Loucy (cell line): Measurements from ENCODE around the gene MAML3.

Experiments used
- H2AFZ ChIP-seq: fragments of 200-600 bp; sonication (generic); 2 replicates; pipeline ENCODE4 v1.6.0; 2016; ENCODE audit warnings: antibody characterized with exemption, mild to moderate bottlenecking, low read length, moderate library complexity
- H3F3A ChIP-seq: fragments of 200-600 bp; 2 replicates; pipeline ENCODE4 v1.6.0; 2016; ENCODE audit warnings: antibody characterized with exemption, low read depth, mild to moderate bottlenecking
- H3K27me3 ChIP-seq: fragments of 200-600 bp; sonication (generic); 2 replicates; pipeline ENCODE4 v1.6.1; 2014; ENCODE audit warnings: low read length, mild to moderate bottlenecking; ENCODE audit not compliant: insufficient read depth, poor library complexity, severe bottlenecking
- H3K36me3 ChIP-seq: fragments of 200-600 bp; sonication (generic); 2 replicates; pipeline ENCODE4 v1.6.1; 2016; ENCODE audit warnings: low read length; ENCODE audit not compliant: insufficient read depth
- H3K4me1 ChIP-seq: fragments of 200-600 bp; sonication (generic); 2 replicates; pipeline ENCODE4 v1.5.1; 2014; ENCODE audit warnings: low read length, mild to moderate bottlenecking; ENCODE audit not compliant: insufficient read depth, poor library complexity, severe bottlenecking
- H3K4me2 ChIP-seq: fragments of 200-600 bp; sonication (generic); 2 replicates; pipeline ENCODE4 v1.6.0; 2014; ENCODE audit warnings: antibody characterized with exemption, low read length, low read depth, mild to moderate bottlenecking; ENCODE audit not compliant: poor library complexity, severe bottlenecking
- H3K4me3 ChIP-seq: fragments of 200-600 bp; sonication (generic); 2 replicates; pipeline ENCODE4 v1.5.1; 2014; ENCODE audit warnings: low read length, mild to moderate bottlenecking, mixed read lengths; ENCODE audit not compliant: poor library complexity, severe bottlenecking
- H3K79me2 ChIP-seq: fragments of 200-600 bp; sonication (generic); 2 replicates; pipeline ENCODE4 v1.6.1; 2014; ENCODE audit warnings: low read length; ENCODE audit not compliant: insufficient read depth
- H3K9ac ChIP-seq: fragments of 200-600 bp; sonication (generic); 2 replicates; pipeline ENCODE4 v1.6.0; 2014; ENCODE audit warnings: mild to moderate bottlenecking, low read depth, low read length, moderate library complexity; ENCODE audit not compliant: poor library complexity, severe bottlenecking
- H3K9me2 ChIP-seq: fragments of 200-600 bp; sonication (generic); replicated peaks from 2 replicates; pipeline ENCODE4 v1.6.1; 2016; ENCODE audit warnings: low read depth, low read length, mixed read lengths
- H3K9me3 ChIP-seq: fragments of 200-600 bp; sonication (generic); 2 replicates; pipeline ENCODE4 v1.6.1; 2014; ENCODE audit warnings: mild to moderate bottlenecking, antibody characterized with exemption, low read length, low read depth; ENCODE audit not compliant: insufficient read depth
- H4K20me1 ChIP-seq: fragments of 200-600 bp; sonication (generic); 2 replicates; pipeline ENCODE4 v1.6.0; 2014; ENCODE audit warnings: antibody characterized with exemption, low read length, mild to moderate bottlenecking; ENCODE audit not compliant: insufficient read depth, poor library complexity, severe bottlenecking
- EZH2phosphoT487 ChIP-seq: fragments of 200-600 bp; IDR thresholded peaks from 2 replicates; pipeline ENCODE4 v1.6.1; 2018; ENCODE audit warnings: antibody characterized with exemption, mild to moderate bottlenecking, moderate library complexity, borderline replicate concordance
- TF ChIP-seq, protein P1 (sequence below): fragments of 200-600 bp; sonication (generic); conservative IDR thresholded peaks from 2 replicates; pipeline ENCODE4 v1.5.1; 2014; ENCODE audit warnings: mild to moderate bottlenecking, antibody characterized with exemption, low read length

Gene MAML3

DNA sequence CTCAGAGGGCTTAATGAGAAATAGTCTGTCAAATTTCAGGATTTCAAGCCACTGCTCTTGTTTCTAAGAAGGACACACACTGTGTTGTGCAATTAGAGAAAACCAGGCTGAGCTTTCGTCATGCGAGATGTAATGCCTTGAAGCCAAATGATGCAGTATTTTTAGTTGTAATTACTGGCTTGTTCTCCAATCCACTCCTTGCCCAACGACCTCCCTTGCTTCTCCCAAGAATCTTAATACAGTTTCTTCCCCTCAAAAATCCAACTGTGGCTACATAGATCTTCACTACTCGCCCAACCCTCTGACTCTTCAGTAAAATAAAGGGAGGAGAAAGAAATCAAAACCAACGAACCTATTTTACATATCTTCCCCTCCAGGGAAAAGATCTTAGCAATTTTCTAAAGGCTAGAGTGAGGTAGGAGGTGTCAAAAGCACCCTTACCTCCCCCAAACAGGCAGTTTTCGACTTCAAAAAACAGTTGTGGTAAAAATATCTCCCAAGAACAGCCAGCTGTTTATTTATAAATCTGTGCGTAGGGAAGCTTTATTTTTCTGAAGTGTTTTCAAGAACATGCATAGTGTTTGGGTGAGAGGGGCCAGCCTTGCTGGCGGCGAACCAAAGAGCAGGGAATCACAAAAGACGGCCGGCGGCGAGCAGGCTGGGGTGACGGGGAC is 419.6 kb downstream of the MAML3 start:
- Histone ChIP-seq H3K4me3 (no peak overlapping the region), H3K4me2 (no peak overlapping the region), H3K27me3 (no peaks in the 10 kb centered on the region), H3K4me1 (peaks cover 7% of the 10 kb centered on the region), H3K36me3 (peaks cover 7% of the 10 kb centered on the region; the same call in 1 of the 2 replicates), H3F3A (no peaks in the 10 kb centered on the region), H3K79me2 (no peaks in the 10 kb centered on the region), H4K20me1 (no peaks in the 10 kb centered on the region), H3K9me3 (no peaks in the 10 kb centered on the region), H3K9ac (no peak overlapping the region), H3K9me2 (no peaks in the 10 kb centered on the region), H2AFZ (no peak overlapping the region)
- TF ChIP-seq, protein P1, sequence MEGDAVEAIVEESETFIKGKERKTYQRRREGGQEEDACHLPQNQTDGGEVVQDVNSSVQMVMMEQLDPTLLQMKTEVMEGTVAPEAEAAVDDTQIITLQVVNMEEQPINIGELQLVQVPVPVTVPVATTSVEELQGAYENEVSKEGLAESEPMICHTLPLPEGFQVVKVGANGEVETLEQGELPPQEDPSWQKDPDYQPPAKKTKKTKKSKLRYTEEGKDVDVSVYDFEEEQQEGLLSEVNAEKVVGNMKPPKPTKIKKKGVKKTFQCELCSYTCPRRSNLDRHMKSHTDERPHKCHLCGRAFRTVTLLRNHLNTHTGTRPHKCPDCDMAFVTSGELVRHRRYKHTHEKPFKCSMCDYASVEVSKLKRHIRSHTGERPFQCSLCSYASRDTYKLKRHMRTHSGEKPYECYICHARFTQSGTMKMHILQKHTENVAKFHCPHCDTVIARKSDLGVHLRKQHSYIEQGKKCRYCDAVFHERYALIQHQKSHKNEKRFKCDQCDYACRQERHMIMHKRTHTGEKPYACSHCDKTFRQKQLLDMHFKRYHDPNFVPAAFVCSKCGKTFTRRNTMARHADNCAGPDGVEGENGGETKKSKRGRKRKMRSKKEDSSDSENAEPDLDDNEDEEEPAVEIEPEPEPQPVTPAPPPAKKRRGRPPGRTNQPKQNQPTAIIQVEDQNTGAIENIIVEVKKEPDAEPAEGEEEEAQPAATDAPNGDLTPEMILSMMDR: no peak
- TF ChIP-seq EZH2phosphoT487: no peak

- Histone ChIP-seq H3K79me2 (no peaks in the 10 kb centered on the region), H3K27me3 (no peaks in the 10 kb centered on the region), H3K9me3 (no peaks in the 10 kb centered on the region), H3K9ac (no peak overlapping the region), H3K4me2 (no peak overlapping the region), H2AFZ (no peak overlapping the region), H3K36me3 (peaks cover 18% of the 10 kb centered on the region; the same call in 1 of the 2 replicates), H3K4me3 (no peak overlapping the region), H3F3A (no peaks in the 10 kb centered on the region), H3K4me1 (no peaks in the 10 kb centered on the region), H3K9me2 (no peaks in the 10 kb centered on the region), H4K20me1 (no peaks in the 10 kb centered on the region)
- TF ChIP-seq EZH2phosphoT487: no peak
- TF ChIP-seq, protein P1: no peak
These were observed 420.9 kb downstream of the MAML3 start for GRCh38 chr4:139732991-139733570.

DNA sequence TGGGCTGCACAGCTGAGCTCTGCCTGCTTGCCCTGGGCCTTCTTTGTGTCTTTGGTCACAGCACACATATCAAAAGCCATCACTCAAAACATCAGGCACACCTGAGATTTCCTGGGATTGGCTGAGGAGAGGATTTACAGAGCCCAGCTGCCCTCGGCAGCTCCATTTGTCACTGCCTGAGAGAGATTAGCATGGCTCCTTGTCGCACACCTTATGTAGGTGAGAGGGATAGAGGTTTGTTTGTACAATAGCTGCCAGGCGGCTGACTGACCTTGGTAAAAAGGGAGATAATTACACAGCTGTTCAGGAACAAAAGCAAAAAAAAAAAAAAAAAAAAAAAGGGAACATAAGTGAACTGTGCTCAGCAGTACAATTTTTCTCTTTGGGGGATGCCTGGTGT is 425.1 kb downstream of the MAML3 start:
- Histone ChIP-seq H3K4me1 (no peaks in the 10 kb centered on the region), H3K4me3 (no peak overlapping the region), H3K27me3 (no peaks in the 10 kb centered on the region), H3K79me2 (no peaks in the 10 kb centered on the region), H3K9me2 (no peaks in the 10 kb centered on the region), H4K20me1 (no peaks in the 10 kb centered on the region), H2AFZ (no peak overlapping the region), H3K9me3 (no peaks in the 10 kb centered on the region), H3K4me2 (no peak overlapping the region), H3K36me3 (peaks cover 51% of the 10 kb centered on the region; the same call in 1 of the 2 replicates), H3F3A (no peaks in the 10 kb centered on the region), H3K9ac (no peak overlapping the region)
- TF ChIP-seq, protein P1: no peak
- TF ChIP-seq EZH2phosphoT487: no peak
